ENCODE measurements around the gene CUL2. TPM values are rescaled to one million over a fixed set of nuclear protein-coding genes. Genes with fewer than 3 reads are reported as not detected.

CUL2 gene
- total RNA-seq, 2 experiments from 2014 or later: 30.1 to 32.4 TPM

- CTCF ChIA-PET: no interaction called here
- no peak for ATAC-seq (ENCODE audit: poor library complexity)
- no peak for TF ChIP-seq CTCF (IDR thresholded peaks at IDR 0.05)
- H3K27ac Mint-ChIP-seq: no peak overlapping the region
- no peak for DNase-seq
- no peak overlapping the region for H3K4me3 Mint-ChIP-seq
- no peaks in the 10 kb centered on the region for H3K4me1 ChIP-seq (ENCODE audit: insufficient read depth, low read length)
- H3K4me3 ChIP-seq (ENCODE audit: low read length): no peak overlapping the region
- intact Hi-C loops (cut with DNase I, micrococcal nuclease): no loop called here
- no peaks in the 10 kb centered on the region for H3K27me3 ChIP-seq (ENCODE audit: control insufficient read depth in 1 of 2, insufficient read depth in 2 of 2, low read length in 2 of 2)
- H3K27ac ChIP-seq (ENCODE audit: low read depth in 1 of 2, low read length in 2 of 2): no peak overlapping the region
- no peaks in the 10 kb centered on the region for H3K4me1 Mint-ChIP-seq (ENCODE audit: low read depth)
- no peaks in the 10 kb centered on the region for H3K27me3 Mint-ChIP-seq
- H3K36me3 ChIP-seq (ENCODE audit: insufficient read depth, low read length): no peaks in the 10 kb centered on the region
- H3K9me3 ChIP-seq (ENCODE audit: control insufficient read depth in 1 of 2, insufficient read depth in 1 of 2, low read length in 2 of 2): no peaks in the 10 kb centered on the region
- POLR2A ChIA-PET: no interaction called here
- H3K9me3 Mint-ChIP-seq: no peaks in the 10 kb centered on the region
- H3K36me3 Mint-ChIP-seq (ENCODE audit: low read depth): no peaks in the 10 kb centered on the region
These were observed 125.9 kb downstream of the CUL2 start for GRCh38 chr10:34964166-34964800.

GRCh38 chr10:34962866-34963265 is 127.3 kb downstream of the CUL2 start:
- no peak overlapping the region for H3K27ac ChIP-seq (ENCODE audit: low read depth in 1 of 2, low read length in 2 of 2)
- Mint-ChIP-seq H3K4me3 (no peak overlapping the region), H3K9me3 (no peaks in the 10 kb centered on the region), H3K27me3 (no peaks in the 10 kb centered on the region), H3K27ac (no peak overlapping the region), H3K36me3 (ENCODE audit: low read depth) (no peaks in the 10 kb centered on the region), H3K4me1 (ENCODE audit: low read depth) (no peaks in the 10 kb centered on the region)
- H3K4me3 ChIP-seq (ENCODE audit: low read length): no peak overlapping the region
- DNase-seq (no peak), ATAC-seq (ENCODE audit: poor library complexity) (no peak)
- intact Hi-C loops (cut with DNase I, micrococcal nuclease): no loop called here
- no peaks in the 10 kb centered on the region for H3K4me1 ChIP-seq (ENCODE audit: insufficient read depth, low read length)
- H3K27me3 ChIP-seq (ENCODE audit: control insufficient read depth in 1 of 2, insufficient read depth in 2 of 2, low read length in 2 of 2): no peaks in the 10 kb centered on the region
- no peaks in the 10 kb centered on the region for H3K9me3 ChIP-seq (ENCODE audit: control insufficient read depth in 1 of 2, insufficient read depth in 1 of 2, low read length in 2 of 2)
- ChIA-PET POLR2A (no interaction called here), CTCF (no interaction called here)
- H3K36me3 ChIP-seq (ENCODE audit: insufficient read depth, low read length): no peaks in the 10 kb centered on the region
- TF ChIP-seq CTCF (IDR thresholded peaks at IDR 0.05): no peak

GRCh38 chr10:34960983-34961382 is 129.2 kb downstream of the CUL2 start:
- no peaks in the 10 kb centered on the region for H3K36me3 ChIP-seq (ENCODE audit: insufficient read depth, low read length)
- Mint-ChIP-seq H3K4me3 (no peak overlapping the region), H3K27me3 (no peaks in the 10 kb centered on the region), H3K4me1 (ENCODE audit: low read depth) (no peaks in the 10 kb centered on the region), H3K9me3 (no peaks in the 10 kb centered on the region), H3K36me3 (ENCODE audit: low read depth) (no peaks in the 10 kb centered on the region), H3K27ac (no peak overlapping the region)
- ChIA-PET CTCF (no interaction called here), POLR2A (no interaction called here)
- DNase-seq (no peak), ATAC-seq (ENCODE audit: poor library complexity) (no peak)
- intact Hi-C loops (cut with DNase I, micrococcal nuclease): no loop called here
- TF ChIP-seq CTCF (IDR thresholded peaks at IDR 0.05): no peak
- no peaks in the 10 kb centered on the region for H3K27me3 ChIP-seq (ENCODE audit: control insufficient read depth in 1 of 2, insufficient read depth in 2 of 2, low read length in 2 of 2)
- no peaks in the 10 kb centered on the region for H3K9me3 ChIP-seq (ENCODE audit: control insufficient read depth in 1 of 2, insufficient read depth in 1 of 2, low read length in 2 of 2)
- no peak overlapping the region for H3K27ac ChIP-seq (ENCODE audit: low read depth in 1 of 2, low read length in 2 of 2)
- no peaks in the 10 kb centered on the region for H3K4me1 ChIP-seq (ENCODE audit: insufficient read depth, low read length)
- no peak overlapping the region for H3K4me3 ChIP-seq (ENCODE audit: low read length)
